Hepatocyte (in vitro differentiated cells): ENCODE data around the gene LINC01488.

Source experiments
- CTCF ChIP-seq: fragments of 200-600 bp; sonication (generic); IDR thresholded peaks from 2 replicates; pipeline ENCODE4 v1.5.1; 2016; ENCODE audit warnings: antibody characterized with exemption, mild to moderate bottlenecking; ENCODE audit not compliant: poor library complexity
- EZH2 ChIP-seq: fragments of 200-600 bp; sonication (generic); IDR thresholded peaks from 2 replicates; pipeline ENCODE4 v1.6.1; 2016; ENCODE audit warnings: antibody characterized with exemption, mild to moderate bottlenecking, borderline replicate concordance
- EZH2phosphoT487 ChIP-seq: fragments of 200-600 bp; sonication (generic); IDR thresholded peaks from one replicate; pipeline ENCODE4 v1.6.1; 2018; ENCODE audit warnings: antibody characterized with exemption, mild to moderate bottlenecking, low read depth, moderate library complexity; ENCODE audit not compliant: unreplicated experiment, severe bottlenecking

DNA sequence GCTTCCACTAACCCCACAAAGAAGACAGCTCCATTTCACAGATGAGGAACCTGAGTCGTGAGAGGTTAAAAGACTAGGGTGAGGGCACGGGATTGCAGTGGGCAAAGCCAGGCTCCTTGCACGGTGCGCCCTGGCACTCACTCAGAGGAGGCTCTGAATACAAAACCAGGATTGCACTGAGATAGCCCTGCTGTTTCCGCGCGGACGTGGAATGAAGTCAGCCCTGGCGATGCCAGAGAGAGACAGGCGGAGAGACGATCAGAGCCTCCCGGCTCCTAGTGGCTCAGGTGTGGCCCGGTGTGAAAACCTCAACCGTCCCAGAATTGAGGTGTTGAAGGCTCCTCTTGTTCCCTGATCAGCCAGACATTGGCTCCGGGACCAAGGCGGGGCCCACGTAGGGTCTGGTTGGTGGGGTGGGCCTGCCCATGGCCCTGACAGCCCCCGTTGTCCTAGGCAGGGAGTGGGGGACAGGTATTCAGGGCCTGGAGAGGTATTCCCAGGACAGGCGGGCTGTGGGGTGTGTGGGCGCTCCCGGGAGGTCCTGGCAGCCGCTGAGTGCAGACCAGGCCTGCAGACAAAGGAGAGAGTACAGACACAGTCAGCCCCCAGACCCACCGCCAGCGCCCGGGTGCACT, 43.1 kb upstream of the LINC01488 start:
- no peak for TF ChIP-seq CTCF
- no peak for TF ChIP-seq EZH2
- no peak for TF ChIP-seq EZH2phosphoT487
